ENCODE data around the gene GCLM.

DNA sequence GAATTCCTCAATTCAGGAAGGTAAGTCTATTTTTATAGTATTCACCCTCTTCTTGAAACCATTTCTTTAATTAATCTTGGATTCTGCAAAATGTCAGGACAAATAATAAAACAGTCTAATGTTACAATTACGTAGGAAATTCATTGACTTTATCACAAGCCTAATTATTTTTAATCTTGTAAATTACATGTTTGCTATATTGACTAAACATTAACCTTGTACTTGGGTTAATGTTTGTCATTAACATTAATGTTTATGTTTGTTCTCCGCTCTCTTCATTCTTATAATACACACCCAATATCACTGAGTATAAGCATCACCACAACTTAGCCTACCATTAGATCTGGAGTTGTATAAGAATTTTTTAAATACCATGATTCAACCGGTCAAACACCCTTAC is 2.8 kb downstream of the GCLM start:
- TF ChIP-seq POLR2A (IDR thresholded peaks at IDR 0.05; ENCODE audit: low read depth, low read length) (no peak), POLR2AphosphoS5 (IDR thresholded peaks at IDR 0.05; ENCODE audit: low read depth, low read length) (no peak), TAF1 (IDR thresholded peaks at IDR 0.05; ENCODE audit: low read depth, low read length) (no peak), POU2F2 (IDR thresholded peaks at IDR 0.05; ENCODE audit: low read depth, low read length) (no peak), PAX5 (IDR thresholded peaks at IDR 0.05; ENCODE audit: insufficient read depth, low read length, severe bottlenecking) (no peak), SPI1 (IDR thresholded peaks at IDR 0.05; ENCODE audit: low read depth, low read length) (no peak)

All from GM12891 (cell line).